Urothelium cell line (cell line): ENCODE results near the gene CCDC146.
"Not testable (repeated sequence)": the region's sequence is repeated elsewhere in the genome, so short reads cannot be mapped to it uniquely, and the experiment has no call there.

Source experiments
- DNase-seq: peaks from one replicate; pipeline ENCODE4 v3.0.0; 2011; ENCODE audit warnings: low spot score, mixed read lengths
- FAIRE-seq: peaks from 2 replicates; lab custom pipeline; 2011; peaks lifted over from hg19 to GRCh38; lab: Jason Lieb, UNC

CCDC146 gene

DNA sequence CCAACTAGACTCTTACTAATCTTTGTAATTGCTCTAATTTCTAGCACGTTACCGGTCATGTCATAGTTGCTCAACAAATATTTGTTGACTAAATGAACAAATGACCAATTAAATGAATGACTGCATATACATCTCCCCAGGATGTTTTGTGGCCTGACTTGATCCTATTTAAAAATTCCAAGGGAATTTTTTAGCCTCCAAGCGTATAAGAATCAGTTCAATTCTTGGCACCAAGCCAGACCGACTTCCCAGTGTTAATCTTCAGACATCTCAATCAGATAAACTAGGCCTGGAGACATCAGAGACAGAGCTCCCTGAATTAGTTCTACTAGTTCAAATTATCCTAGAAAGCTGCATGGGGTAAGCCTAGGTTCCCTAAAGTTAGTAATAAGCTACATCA lies 197.7 kb downstream of the CCDC146 start:
- no peak for DNase-seq
- no peak for FAIRE-seq

DNA sequence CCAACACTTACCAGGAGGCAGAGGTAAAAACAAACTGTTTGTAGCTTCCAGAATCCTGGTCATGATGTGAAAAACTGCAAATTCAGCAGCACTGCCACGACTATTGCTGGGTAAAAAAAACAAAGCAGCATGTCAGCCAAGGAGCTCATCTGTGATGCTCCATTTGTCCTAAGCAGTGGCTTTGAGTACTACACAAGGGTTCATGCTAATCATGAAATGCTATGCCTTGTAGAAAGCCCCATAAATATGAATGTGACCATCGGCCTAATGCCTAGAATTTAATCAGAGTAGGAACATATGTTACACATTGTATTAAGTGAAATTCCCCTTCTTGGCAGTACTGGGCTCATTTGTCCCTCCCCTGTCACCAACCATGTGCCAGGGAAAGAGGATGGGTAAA lies 198.3 kb downstream of the CCDC146 start:
- FAIRE-seq: no peak
- no peak for DNase-seq

DNA sequence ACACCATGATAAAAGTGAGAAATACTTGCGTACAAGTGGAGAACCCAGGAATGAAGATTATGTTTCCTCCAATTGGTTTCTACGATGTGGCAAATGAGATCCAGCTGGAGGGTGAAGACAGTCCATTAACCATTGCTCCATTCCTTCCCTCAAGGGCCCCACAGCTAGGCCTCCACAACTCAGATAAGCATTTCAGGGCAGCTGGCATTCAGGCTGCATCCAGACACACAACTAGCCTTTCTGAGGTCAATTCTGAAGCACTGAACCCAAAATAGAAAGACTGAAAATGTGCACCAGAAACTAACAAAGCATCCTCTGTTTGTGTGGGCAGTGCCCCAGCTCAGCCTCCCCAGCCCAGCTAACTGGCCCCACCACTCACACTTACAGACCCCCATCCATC lies 198.9 kb downstream of the CCDC146 start:
- DNase-seq: no peak

DNA sequence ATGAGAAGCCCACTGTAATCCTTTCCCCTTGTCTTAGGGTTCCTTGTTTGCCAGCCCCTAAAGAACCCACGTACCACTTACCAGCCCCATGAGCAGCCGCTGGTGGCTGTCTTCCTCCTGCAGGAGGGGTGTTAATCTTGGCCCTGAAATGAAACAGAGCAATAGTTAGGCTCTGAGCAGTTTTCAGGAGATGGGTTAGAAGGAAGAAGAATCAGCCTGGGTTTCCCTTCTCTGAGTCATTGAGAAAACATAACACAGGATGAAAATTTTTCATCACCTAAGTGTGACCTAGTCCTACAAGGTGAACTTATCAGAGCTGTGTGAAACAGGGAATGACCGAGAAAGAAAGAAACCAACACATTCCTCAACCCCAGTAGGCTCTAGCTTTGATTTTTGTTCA lies 203.7 kb downstream of the CCDC146 start:
- no peak for DNase-seq
- FAIRE-seq: no peak

More for the DNA sequence above, 198.9 kb downstream of the CCDC146 start:
- no peak for FAIRE-seq

DNA sequence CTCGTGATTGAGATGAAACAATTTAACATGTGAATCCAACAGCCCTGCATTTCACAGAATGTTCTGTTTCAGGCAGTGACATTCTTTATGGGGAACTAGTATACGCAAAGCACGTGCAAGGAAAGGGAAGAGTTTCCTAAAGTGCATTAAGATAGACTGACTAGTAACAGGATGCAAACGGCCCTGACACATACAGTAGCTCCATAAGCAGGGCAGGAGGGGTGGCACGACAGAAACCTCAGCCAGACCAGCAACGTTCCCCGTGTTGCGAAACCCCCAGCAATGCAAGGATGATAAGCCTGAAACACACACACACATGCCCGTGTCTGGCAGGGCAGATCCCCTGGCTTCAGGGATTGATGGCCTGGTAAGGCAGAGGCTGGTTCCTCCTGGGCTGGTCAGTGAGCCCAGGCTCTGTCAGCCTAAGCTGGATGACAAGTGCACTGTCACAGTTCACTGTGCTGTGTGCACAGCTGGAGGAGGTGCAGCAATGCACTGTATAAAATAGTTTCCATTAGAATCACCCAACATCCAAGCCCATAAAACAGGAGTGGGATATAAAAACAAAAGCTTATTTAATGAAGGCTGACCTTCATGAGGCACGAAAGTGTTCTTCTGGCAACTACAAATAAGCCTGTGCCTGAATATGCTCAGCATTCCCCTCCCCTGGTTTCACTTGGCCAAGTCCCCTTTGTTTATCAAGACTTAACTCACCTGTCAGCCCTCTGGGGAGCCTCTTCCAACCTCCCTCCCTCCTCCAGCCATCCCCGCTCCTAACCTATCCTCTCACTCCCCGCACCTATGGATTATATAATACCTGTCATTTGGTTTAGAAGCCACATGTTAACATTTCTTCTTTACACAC lies 204.9 kb downstream of the CCDC146 start:
- peak; percentile 79 for FAIRE-seq
- no peak for DNase-seq

DNA sequence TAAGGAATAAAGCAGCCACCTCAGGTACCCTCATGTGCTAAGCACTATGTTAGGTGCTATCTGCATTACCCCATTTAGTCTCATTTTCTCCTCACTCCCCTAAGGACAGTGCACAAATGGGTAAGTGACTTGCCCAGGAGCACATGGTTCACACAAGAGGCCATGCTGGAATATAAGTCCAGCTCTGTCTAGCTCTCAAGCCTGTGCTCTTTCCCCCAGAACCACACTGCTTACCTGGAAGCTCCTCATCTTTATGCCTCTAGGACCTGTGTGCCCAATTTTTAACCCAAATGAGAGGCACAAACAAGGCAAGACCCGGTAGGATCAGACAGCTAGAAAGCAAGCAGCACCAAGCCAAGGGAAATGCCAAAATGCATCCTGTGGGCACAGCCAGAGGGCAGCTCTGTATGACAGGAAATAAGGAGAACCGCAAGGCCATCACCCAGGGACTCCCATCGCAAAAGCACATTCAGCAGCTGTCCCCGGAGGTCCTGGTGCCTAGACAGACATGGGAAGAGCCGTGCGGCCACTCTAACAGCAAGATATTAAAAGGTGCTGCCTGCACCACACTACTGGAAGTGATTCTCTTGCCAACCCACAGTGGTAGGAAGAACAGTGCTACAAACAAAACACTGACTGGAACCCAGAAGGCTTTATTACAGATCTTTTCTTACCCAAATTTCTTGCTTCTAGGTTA lies 205.7 kb downstream of the CCDC146 start:
- no peak for FAIRE-seq

DNA sequence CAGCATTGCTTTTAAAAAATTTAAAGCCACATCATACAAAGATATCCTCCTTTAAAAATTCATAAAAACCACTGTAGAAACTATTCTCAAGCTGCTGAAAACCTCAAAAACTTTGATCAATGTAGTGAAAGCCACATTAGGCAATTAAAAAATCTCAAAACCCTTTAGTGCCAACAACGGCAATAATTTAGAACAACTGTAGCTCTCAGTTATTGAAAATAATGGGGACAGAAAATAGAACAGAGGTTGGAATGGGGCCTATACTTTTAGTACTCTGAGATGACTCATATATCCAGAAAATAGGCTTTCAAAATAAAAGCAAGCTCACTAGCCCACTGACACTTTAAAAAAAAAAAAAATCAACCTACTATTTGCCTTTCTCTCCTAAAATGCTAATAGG lies 206.3 kb downstream of the CCDC146 start:
- DNase-seq (no peak), FAIRE-seq (no peak)

More for the DNA sequence above, 205.7 kb downstream of the CCDC146 start:
- no peak for DNase-seq

DNA sequence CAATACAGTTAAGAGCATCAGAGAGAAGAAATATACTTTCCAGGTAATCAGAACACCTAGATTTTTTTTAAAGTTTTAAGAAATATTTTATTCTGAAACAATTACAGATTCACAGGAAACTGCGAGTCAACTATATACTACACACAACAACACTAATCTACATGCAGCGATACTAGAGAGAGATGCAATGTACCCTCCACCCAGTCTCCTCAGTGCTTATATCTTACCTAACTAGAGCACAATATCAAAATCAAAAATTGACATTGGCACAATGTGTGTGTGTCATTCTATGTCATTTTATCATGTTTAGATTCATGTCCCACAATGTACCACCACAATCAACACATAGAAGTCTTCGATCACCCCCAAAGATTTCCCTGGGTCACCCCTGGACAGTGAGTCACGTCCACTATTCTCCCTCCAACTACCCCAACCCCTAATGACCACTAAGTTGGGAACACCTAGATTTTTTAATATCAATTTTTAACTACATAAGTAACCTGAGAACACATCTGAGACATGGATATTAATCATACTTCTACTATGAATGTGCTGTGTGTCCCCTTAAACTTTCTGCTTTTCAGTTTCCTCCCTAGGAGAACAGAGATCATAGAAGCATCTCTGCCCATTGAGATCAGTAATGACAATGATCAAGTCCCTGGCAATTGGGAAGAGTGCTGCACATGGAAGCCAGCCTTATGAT lies 207.2 kb downstream of the CCDC146 start:
- DNase-seq (no peak), FAIRE-seq (no peak)

DNA sequence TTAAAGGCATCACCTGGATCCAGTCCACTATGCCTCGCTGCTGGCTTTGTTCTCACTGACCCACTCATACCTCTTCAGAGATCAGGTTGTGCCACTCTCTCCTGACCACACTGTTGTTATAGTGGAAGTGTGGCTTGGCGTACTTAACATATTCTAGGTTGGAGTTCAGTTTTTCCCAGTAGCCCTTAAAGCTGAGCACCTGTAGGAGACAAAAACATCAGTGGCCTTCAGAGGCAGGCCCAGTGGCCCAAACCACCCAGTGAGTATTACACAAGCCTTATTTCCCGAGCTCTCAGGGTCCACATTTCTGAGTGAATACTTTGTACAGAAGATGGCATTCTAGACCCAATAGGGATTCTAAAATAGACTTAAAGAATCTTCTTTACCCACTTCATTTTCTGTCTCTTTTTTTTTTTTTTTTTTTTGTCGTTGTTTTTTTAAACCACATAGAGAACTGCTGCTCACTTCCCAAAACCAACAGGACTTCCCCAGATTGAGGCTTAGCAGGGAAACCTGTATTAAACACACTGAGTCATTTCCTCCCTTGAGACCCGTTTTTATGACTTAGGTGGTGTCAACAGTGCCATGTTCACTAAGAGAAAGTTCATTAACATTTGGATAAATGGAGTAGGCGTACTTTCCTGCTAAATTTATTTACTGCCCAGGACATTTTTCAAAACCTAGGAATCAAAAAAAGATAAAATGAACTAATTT lies 207.9 kb downstream of the CCDC146 start:
- peak; percentile 34 for DNase-seq
- FAIRE-seq: no peak

DNA sequence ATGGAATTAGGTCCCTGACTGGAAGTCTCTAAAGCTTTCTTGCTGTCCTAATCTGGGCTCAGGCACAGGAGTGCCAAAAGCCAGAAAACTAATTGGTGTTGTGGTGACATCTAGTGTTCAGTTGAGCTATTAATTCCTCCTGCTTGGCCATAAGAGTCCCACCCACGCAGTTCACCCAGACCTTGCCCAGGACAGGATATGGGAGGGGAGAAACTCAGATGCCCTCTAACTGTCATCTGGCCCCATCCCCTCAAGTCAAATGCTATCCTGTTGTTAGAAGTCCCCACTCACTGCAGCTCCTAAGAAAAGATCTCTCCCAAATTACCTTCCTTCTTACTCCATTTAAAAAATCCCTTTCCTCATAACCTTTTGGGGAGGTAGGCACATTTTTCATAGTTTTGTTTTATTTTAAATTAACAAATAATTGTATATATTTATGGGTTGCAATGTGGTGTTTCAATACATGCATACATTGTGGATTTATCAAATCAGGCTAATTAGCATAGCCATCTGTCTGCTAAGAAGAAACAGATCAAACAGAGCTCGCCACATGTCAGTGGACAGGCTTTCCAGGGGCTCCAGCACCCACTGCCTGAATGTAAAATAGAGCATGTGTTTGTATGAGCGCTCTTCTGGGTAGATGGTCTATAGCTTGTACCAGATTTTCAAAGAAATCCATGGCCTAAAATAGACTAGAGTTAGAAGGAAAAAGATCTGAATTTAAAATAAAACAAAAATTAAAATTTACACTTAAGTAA lies 209.7 kb downstream of the CCDC146 start:
- FAIRE-seq: no peak
- peak; percentile 92 for DNase-seq

DNA sequence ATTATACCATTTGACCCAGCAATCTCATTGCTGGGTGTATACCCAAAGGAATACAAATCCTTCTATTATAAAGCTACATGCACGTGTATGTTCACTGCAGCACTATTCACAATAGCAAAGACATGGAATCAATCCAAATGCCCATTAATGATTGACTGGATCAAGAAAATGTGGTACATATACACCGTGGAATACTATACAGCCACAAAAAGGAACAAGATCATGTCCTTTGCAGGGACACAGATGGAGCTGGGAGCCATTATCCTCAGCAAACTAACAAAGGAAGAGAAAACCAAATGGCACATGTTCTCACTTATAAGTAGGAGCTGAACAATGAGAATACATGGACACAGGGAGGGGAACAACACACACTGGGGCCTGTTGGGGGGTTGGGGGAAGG lies 211.6 kb downstream of the CCDC146 start:
- not testable (repeated sequence) for FAIRE-seq

DNA sequence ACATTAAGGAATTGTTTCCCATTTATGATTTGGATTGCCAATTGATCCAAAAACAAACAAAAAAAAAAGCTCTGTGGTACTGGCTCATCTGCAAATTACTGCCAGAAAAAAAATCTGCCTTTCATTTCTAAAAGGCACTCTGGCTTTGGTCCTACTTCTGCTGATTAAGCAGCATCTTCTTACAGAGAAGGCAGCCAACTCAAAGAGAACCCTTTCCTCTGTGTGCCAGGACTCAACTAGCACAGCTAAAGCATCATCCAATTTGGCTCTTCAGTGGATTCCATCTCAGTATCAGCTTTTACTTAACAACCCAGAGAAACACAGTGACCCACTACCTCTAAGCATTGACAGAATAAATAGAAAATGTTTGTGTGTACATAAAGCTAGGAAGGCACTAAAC lies 213.2 kb downstream of the CCDC146 start:
- FAIRE-seq: no peak
- DNase-seq: no peak

More for the DNA sequence above, 211.6 kb downstream of the CCDC146 start:
- DNase-seq: not testable (repeated sequence)

DNA sequence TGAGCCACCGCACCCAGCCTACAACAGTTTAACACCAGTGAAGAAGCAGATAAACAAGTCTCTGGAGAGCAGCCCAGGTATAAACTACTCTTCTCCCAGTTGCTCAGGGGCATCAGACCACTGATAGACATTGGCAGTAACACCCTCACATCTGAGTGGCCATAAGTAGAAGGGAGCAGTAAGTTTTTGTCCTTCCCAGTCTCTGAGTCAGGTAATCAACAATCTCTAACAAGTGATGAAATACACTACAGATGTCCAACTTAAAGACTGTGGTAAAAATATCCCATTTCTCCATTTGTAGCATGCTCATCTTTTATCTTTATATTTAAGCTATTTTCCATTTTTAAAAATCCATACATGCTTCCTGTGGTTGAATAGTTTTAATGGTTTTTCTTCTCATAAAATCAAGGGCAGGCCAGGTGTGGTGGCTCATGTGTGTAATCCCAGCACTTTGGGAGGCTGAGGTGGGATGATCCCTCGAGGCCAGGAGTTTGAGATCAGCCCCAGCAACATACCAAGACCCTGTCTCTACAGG lies 215.1 kb downstream of the CCDC146 start:
- DNase-seq (no peak), FAIRE-seq (no peak)

DNA sequence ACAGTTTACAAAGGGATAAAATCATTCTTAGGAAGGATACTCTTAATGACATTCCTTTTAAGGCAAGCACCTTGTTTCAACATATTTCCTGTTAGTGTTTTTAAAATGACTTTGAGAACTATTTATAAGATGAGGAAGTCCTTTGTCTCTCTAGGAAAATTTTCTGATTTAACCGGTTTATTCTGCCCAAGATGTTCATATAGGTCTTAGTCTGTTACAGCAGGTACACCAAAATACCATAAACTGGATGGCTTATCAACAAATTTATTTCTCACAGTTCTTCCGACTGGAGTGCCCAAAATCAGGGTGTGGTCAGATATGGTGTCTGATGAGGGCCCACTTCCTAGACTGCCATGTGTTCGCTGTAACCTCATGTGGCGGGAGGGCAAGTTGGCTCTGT lies 215.8 kb downstream of the CCDC146 start:
- DNase-seq (no peak), FAIRE-seq (no peak)

DNA sequence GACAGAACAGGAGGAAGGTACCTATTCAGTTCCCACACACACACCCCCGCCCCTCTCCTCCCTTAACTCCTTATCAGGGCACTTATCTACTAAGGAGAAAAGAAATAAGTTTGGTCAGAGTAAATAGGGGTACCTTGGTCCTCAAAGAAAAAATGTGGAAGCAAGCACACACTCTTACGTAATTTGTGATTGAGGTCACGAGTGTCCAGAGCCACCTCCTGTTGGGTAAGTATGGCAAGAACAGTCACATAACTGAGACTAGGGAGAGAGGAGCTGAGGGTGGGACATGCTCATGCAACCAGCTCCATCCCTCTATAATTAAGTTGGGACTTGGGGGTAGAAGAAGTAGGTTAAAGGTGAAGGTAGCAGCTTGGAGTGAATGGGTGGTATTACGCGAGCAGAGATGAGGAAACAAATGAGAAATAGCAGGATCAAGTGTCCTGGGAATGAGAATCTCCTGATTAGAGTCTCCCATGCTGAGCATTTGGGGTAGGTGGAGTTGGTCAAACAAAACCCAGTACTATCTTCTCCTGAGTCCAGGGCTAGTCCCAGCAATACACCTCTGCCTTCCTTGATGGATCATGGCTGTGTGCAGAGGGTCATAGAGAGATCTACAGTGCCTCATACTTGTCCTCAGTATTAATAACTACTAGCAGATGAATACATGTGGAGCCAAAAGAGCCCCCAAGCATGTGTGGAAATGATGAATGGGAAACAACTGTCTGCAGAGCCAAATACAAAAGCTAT lies 216.6 kb downstream of the CCDC146 start:
- DNase-seq: no peak
- no peak for FAIRE-seq

DNA sequence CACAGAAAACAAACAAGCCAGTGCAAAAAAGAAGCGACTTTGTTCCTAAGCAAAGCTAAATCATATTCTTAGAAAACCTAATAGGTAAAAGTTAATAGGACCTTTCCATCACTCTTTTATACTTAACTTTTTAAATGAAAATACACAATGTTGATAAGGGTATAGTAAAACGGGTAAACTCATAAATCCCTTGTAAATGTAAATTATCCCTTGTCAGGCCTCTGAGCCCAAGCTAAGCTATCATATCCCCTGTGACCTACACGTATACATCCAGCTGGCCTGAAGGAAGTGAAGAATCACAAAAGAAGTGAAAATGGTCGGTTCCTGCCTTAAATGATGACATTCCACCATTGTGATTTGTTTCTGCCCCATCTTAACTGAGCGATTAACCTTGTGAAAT lies 217.3 kb downstream of the CCDC146 start:
- FAIRE-seq: no peak

More for the DNA sequence above, 217.3 kb downstream of the CCDC146 start:
- no peak for DNase-seq
